Trophoblast cell (in vitro differentiated cells and primary cell): ENCODE measurements around the gene IL20.

ENCODE experiments used
- DNase-seq, 2 donors: peaks; one replicate each; pipeline ENCODE4 v3.0.0-alpha.2; 2016
- H2AFZ ChIP-seq: 2 replicates; pipeline ENCODE4 v1.6.1; 2013; ENCODE audit warnings: low read length, moderate library complexity, mild to moderate bottlenecking; ENCODE audit not compliant: insufficient read depth, poor library complexity
- H2AK5ac ChIP-seq: 2 replicates; pipeline ENCODE4 v1.6.1; 2013; ENCODE audit warnings: mild to moderate bottlenecking, low read length
- H2BK120ac ChIP-seq: 2 replicates; pipeline ENCODE4 v1.6.1; 2013; ENCODE audit warnings: low read length, mild to moderate bottlenecking, moderate library complexity; ENCODE audit not compliant: insufficient read depth, poor library complexity
- H2BK12ac ChIP-seq: 2 replicates; pipeline ENCODE4 v1.6.1; 2013; ENCODE audit warnings: mild to moderate bottlenecking, low read length, moderate library complexity
- H2BK5ac ChIP-seq: 2 replicates; pipeline ENCODE4 v1.6.1; 2013; ENCODE audit warnings: low read length, low read depth, moderate library complexity, mild to moderate bottlenecking; ENCODE audit not compliant: poor library complexity
- H3K14ac ChIP-seq: 2 replicates; pipeline ENCODE4 v1.6.1; 2013; ENCODE audit warnings: mild to moderate bottlenecking, low read length
- H3K18ac ChIP-seq: 2 replicates; pipeline ENCODE4 v1.6.1; 2013; ENCODE audit warnings: mild to moderate bottlenecking, low read length
- H3K23ac ChIP-seq: 2 replicates; pipeline ENCODE4 v1.6.1; 2013; ENCODE audit warnings: low read length
- H3K27ac ChIP-seq: 2 replicates; pipeline ENCODE4 v1.5.1; 2013; ENCODE audit warnings: low read depth, mild to moderate bottlenecking, inconsistent platforms, low read length, moderate library complexity
- H3K27me3 ChIP-seq: 2 replicates; pipeline ENCODE4 v1.6.1; 2013; ENCODE audit warnings: inconsistent platforms, mild to moderate bottlenecking, low read length, moderate library complexity; ENCODE audit not compliant: insufficient read depth
- H3K36me3 ChIP-seq, 2 experiments: 1 replicate in 1 of 2; 2 replicates in 1 of 2; pipeline ENCODE4 v1.6.1; 2013; ENCODE audit warnings: low read length in 2 of 2, mild to moderate bottlenecking in 2 of 2, moderate library complexity in 1 of 2; ENCODE audit not compliant: insufficient read depth in 2 of 2, control insufficient read depth in 1 of 2
- H3K4ac ChIP-seq: 2 replicates; pipeline ENCODE4 v1.6.1; 2013; ENCODE audit warnings: low read depth, mild to moderate bottlenecking, low read length, moderate library complexity
- H3K4me1 ChIP-seq, 2 experiments: 1 replicate in 1 of 2; 2 replicates in 1 of 2; pipeline ENCODE4 v1.6.1; 2013; ENCODE audit warnings: low read length in 2 of 2, mild to moderate bottlenecking in 2 of 2, moderate library complexity in 1 of 2; ENCODE audit not compliant: insufficient read depth in 2 of 2, control insufficient read depth in 1 of 2
- H3K4me2 ChIP-seq: 2 replicates; pipeline ENCODE4 v1.6.1; 2013; ENCODE audit warnings: inconsistent platforms, mild to moderate bottlenecking, low read length, moderate library complexity
- H3K4me3 ChIP-seq: 2 replicates; pipeline ENCODE4 v1.5.1; 2013; ENCODE audit warnings: mild to moderate bottlenecking, low read depth, low read length, inconsistent platforms
- H3K79me1 ChIP-seq: one replicate; pipeline ENCODE4 v1.6.1; 2013; ENCODE audit warnings: low read length
- H3K79me2 ChIP-seq: 2 replicates; pipeline ENCODE4 v1.6.1; 2013; ENCODE audit warnings: low read length, mild to moderate bottlenecking; ENCODE audit not compliant: control insufficient read depth, insufficient read depth, poor library complexity
- H3K9ac ChIP-seq: 2 replicates; pipeline ENCODE4 v1.6.1; 2013; ENCODE audit warnings: mild to moderate bottlenecking, low read length
- H3K9me3 ChIP-seq: 2 replicates; pipeline ENCODE4 v1.6.1; 2013; ENCODE audit warnings: low read depth, mild to moderate bottlenecking, control low read depth, inconsistent platforms, low read length; ENCODE audit not compliant: insufficient read depth
- H4K12ac ChIP-seq: 2 replicates; pipeline ENCODE4 v1.6.1; 2013; ENCODE audit warnings: low read depth, mild to moderate bottlenecking, low read length, moderate library complexity
- H4K8ac ChIP-seq: 2 replicates; pipeline ENCODE4 v1.6.1; 2013; ENCODE audit warnings: low read depth, mild to moderate bottlenecking, low read length, moderate library complexity
- H4K91ac ChIP-seq: one replicate; pipeline ENCODE4 v1.6.1; 2013; ENCODE audit warnings: low read depth, mild to moderate bottlenecking, low read length, moderate library complexity
- WGBS: extraction: QIAGEN DNeasy Blood & Tissue Kit; methylation state at CpG from one replicate; pipeline ENCODE4 v1.1.7; 2013; ENCODE audit warnings: missing lambda C conversion rate; ENCODE audit not compliant: insufficient read length, insufficient coverage; ENCODE audit errors: extremely low coverage; 5-methylcytosine and 5-hydroxymethylcytosine counted together

The IL20 gene

DNA sequence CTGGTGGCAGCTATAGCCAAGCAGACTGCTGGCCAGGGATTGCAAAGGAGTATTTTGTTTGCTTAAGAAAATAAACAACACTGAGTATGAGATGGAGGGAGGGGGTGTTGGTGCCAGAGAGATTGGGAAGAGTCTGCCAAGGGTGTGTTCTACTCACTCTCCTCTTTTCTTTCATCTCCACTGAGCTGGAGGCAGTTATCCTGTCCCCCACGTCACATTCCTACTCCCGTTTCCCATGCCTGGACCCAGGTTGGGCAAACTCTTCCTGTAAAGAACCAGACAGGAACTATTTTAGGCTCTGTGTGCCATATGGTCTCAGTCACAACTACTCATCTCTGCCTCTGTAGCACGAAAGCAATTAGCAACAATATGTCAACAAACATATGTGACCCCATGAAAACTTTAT, 30.4 kb downstream of the IL20 start:
- no peak overlapping the region for H3K18ac ChIP-seq
- no peak overlapping the region for H2AFZ ChIP-seq
- H2BK120ac ChIP-seq: no peak overlapping the region
- peak in 1 of 2 donors; percentile 18 for DNase-seq
- no peak overlapping the region for H3K4ac ChIP-seq
- no peaks in the 10 kb centered on the region for H3K79me1 ChIP-seq
- H4K12ac ChIP-seq: no peak overlapping the region
- H3K27ac ChIP-seq: peak overlapping the region; percentile 53
- H3K4me2 ChIP-seq: no peak overlapping the region
- H2BK5ac ChIP-seq: peak overlapping the region; percentile 41
- H2AK5ac ChIP-seq: no peak overlapping the region
- WGBS: no CpG with 5 or more reads among the region's 3 CpGs
- H4K8ac ChIP-seq: no peak overlapping the region
- no peak overlapping the region for H3K9ac ChIP-seq
- no peak overlapping the region for H3K23ac ChIP-seq
- H3K14ac ChIP-seq: no peak overlapping the region
- H3K27me3 ChIP-seq: no peaks in the 10 kb centered on the region
- H3K79me2 ChIP-seq: no peaks in the 10 kb centered on the region
- H2BK12ac ChIP-seq: peak overlapping the region; percentile 59
- H3K4me1 ChIP-seq: peaks cover 15 to 20% of the 10 kb centered on the region in 2 experiments
- H3K9me3 ChIP-seq: no peaks in the 10 kb centered on the region
- no peak overlapping the region for H4K91ac ChIP-seq
- H3K36me3 ChIP-seq: no peaks in the 10 kb centered on the region
- H3K4me3 ChIP-seq: no peak overlapping the region

DNA sequence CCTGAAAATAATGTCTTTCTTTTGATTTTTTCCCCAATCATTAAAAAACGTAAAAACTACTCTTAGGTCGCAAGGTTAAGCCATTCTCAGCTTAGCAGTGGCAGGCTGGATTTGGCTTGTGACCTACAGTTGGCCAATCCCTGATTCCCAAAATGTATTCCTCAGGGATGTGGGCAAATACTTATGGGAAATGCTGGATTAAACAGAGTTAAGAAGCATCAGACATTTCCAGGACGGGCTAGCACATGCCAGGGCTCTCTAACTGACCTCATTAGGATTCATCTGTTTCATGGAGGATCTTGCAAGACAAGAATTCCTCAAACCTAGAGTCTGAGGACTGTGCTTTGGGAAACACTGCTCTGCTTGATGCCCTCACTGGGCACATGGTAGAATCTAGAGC, 30.8 kb downstream of the IL20 start:
- whole genome bisulfite sequencing: no CpG with 5 or more reads among the region's 3 CpGs
- no peak for DNase-seq
- no peaks in the 10 kb centered on the region for H3K27me3 ChIP-seq

DNA sequence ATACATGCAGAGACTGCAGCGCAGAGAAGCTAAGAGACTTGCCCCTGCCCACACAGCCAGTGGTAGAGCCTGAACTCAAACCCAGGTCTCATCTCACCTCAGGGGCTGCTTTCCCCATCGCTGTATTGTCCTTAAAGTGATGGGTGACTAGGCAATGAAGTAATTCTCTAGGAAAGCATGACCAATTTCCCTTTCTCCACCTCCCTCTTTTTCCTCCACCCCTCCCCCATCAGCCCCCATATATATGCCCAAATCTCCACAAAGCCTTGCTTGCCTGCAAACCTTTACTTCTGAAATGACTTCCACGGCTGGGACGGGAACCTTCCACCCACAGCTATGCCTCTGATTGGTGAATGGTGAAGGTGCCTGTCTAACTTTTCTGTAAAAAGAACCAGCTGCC, 31.8 kb downstream of the IL20 start, which contains the start of gene IL24:
IL24 (plus strand) TSS at position 269 of the 400 bp plus-strand sequence. CDS start 390 bp downstream, outside the sequence.
- Histone ChIP-seq H3K18ac (no peak within 1 kb of the TSS), H4K8ac (no peak within 1 kb of the TSS), H4K12ac (no peak within 1 kb of the TSS), H2BK12ac (no peak within 1 kb of the TSS), H2BK120ac (no peak within 1 kb of the TSS), H3K14ac (no peak within 1 kb of the TSS), H3K79me1 (no peaks in the 10 kb centered on the region), H3K27ac (no peak within 1 kb of the TSS), H3K4me3 (no peak within 1 kb of the TSS), H2AK5ac (no peak within 1 kb of the TSS), H3K4me1 (peaks cover 15 to 20% of the 10 kb centered on the region in 2 experiments), H3K23ac (no peak within 1 kb of the TSS), H3K4ac (no peak within 1 kb of the TSS), H3K36me3 (no peaks in the 10 kb centered on the region), H3K9me3 (peaks cover 1% of the 10 kb centered on the region), H4K91ac (peak within 1 kb of the TSS; percentile 39), H3K27me3 (no peaks in the 10 kb centered on the region), H3K9ac (no peak within 1 kb of the TSS), H2AFZ (no peak within 1 kb of the TSS), H2BK5ac (no peak within 1 kb of the TSS), H3K4me2 (no peak within 1 kb of the TSS), H3K79me2 (no peaks in the 10 kb centered on the region)
- no peak for DNase-seq
- WGBS: no CpG with 5 or more reads among the region's 4 CpGs

More for the DNA sequence above, 30.8 kb downstream of the IL20 start:
- H4K91ac ChIP-seq: no peak overlapping the region
- H3K18ac ChIP-seq: no peak overlapping the region
- no peak overlapping the region for H3K4ac ChIP-seq
- no peak overlapping the region for H2BK12ac ChIP-seq
- no peak overlapping the region for H3K23ac ChIP-seq
- H3K79me1 ChIP-seq: no peaks in the 10 kb centered on the region
- no peak overlapping the region for H3K4me3 ChIP-seq
- H4K12ac ChIP-seq: no peak overlapping the region
- no peak overlapping the region for H2BK120ac ChIP-seq
- H3K9ac ChIP-seq: no peak overlapping the region
- H3K4me1 ChIP-seq: peaks cover 15 to 20% of the 10 kb centered on the region in 2 experiments
- H4K8ac ChIP-seq: no peak overlapping the region
- no peaks in the 10 kb centered on the region for H3K36me3 ChIP-seq
- no peak overlapping the region for H2AFZ ChIP-seq
- no peak overlapping the region for H3K27ac ChIP-seq
- peaks cover under 1% of the 10 kb centered on the region for H3K9me3 ChIP-seq
- H3K4me2 ChIP-seq: no peak overlapping the region
- H2AK5ac ChIP-seq: no peak overlapping the region
- H3K14ac ChIP-seq: no peak overlapping the region
- no peaks in the 10 kb centered on the region for H3K79me2 ChIP-seq
- H2BK5ac ChIP-seq: no peak overlapping the region

DNA sequence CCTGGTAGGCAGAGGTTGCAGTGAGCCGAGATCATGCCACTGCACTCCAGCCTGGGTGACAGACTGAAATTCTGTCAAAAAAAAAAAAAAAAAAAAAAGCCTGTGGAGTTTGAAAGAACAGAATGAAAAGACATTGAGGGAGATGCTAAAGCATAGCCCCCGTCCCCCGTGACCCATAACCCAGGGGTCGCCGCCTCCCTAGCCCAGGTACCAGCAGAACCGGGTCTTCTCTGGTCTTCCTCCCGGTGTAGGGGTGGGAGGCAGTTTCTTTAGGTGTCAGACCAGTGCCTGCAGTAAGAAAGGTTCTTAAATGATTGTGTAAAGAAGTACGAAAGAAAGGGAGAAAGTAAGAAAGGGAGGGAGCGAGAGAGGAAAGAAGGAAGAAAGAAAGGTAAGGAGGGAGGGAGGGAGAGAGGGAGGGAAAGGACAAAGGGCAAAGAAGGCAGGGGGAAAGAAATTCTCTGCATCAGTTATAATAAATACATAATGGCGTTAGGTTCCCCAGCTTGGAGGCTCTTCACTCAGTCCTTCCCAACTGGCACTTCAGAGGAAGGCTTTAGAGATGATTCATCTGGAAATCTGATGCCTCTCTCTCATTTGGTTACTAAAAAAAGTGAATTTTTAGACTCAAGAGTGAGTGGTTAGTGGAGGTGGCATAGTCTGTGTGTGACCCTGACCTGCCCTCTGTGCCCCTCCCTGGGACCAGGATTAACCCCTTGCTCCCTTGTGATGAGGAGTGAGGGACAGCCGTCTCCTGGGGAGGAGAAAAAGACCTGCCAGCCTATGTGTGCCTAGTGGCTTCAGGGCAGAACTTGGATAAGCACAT, 32.9 kb downstream of the IL20 start:
- H3K27me3 ChIP-seq: no peaks in the 10 kb centered on the region
- H3K23ac ChIP-seq: no peak overlapping the region
- H4K91ac ChIP-seq: peak overlapping the region; percentile 39
- no peak overlapping the region for H3K4ac ChIP-seq
- peaks cover 1% of the 10 kb centered on the region for H3K9me3 ChIP-seq
- H4K8ac ChIP-seq: no peak overlapping the region
- peaks cover 15 to 20% of the 10 kb centered on the region in 2 experiments for H3K4me1 ChIP-seq
- 100% methylated on average over 2 of the region's 11 CpGs for WGBS
- no peak overlapping the region for H3K4me2 ChIP-seq
- no peak overlapping the region for H4K12ac ChIP-seq
- no peaks in the 10 kb centered on the region for H3K36me3 ChIP-seq
- no peak overlapping the region for H2BK12ac ChIP-seq
- no peak overlapping the region for H2AFZ ChIP-seq
- H3K79me2 ChIP-seq: no peaks in the 10 kb centered on the region
- H3K9ac ChIP-seq: no peak overlapping the region
- H2AK5ac ChIP-seq: no peak overlapping the region
- DNase-seq: no peak
- no peak overlapping the region for H3K27ac ChIP-seq
- H3K14ac ChIP-seq: no peak overlapping the region
- no peak overlapping the region for H3K4me3 ChIP-seq
- no peak overlapping the region for H2BK5ac ChIP-seq
- H3K18ac ChIP-seq: no peak overlapping the region
- no peak overlapping the region for H2BK120ac ChIP-seq
- H3K79me1 ChIP-seq: no peaks in the 10 kb centered on the region
